SKM-1 (cell line): Measurements from ENCODE around the gene LYZ.
"Not testable (repeated sequence)": the region's sequence is repeated elsewhere in the genome, so short reads cannot be mapped to it uniquely, and the experiment has no call there.

Source experiments
- DNase-seq: peaks from one replicate; lab custom pipeline; 2025; ENCODE audit not compliant: unreplicated experiment; lab: John Stamatoyannopoulos, UW

LYZ gene

DNA sequence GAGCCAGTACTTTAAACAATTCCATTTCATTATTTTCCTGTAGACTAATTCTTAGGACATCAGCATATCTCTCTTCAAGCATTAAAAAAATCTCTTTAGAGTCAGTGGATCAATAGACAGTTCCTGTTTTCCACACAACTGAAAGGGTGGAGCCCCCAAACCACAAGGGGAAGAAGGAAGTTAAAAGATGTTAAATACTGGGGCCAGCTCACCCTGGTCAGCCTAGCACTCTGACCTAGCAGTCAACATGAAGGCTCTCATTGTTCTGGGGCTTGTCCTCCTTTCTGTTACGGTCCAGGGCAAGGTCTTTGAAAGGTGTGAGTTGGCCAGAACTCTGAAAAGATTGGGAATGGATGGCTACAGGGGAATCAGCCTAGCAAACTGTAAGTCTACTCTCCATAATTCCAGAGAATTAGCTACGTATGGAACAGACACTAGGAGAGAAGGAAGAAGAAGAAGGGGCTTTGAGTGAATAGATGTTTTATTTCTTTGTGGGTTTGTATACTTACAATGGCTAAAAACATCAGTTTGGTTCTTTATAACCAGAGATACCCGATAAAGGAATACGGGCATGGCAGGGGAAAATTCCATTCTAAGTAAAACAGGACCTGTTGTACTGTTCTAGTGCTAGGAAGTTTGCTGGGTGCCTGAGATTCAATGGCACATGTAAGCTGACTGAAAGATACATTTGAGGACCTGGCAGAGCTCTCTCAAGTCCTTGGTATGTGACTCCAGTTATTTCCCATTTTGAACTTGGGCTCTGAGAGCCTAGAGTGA lies at the start of gene LYZ:
LYZ (plus strand) TSS at position 220 of the 777 bp plus-strand sequence; CDS start at position 248, 28 bp downstream.
- DNase-seq = peak; percentile 67

DNA sequence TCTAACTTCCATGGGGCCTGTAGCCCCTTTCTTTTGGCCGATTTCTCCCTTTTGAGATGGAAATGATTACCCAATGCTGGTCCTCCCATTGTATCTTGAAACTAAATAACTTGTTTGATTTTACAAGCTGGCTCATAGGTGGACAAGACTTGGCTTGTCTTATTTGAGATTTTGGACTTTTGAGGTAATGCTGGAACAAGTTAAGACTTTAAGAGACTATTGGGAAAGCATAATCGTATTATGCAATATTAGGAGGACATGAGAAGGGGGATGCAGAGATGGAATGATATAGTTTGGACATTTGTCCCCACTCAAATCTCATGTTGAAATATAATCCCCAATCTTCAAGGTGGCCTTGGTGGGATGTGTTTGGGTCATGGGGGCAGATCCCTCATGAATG lies 49.2 kb upstream of the LYZ start:
- no peak for DNase-seq

DNA sequence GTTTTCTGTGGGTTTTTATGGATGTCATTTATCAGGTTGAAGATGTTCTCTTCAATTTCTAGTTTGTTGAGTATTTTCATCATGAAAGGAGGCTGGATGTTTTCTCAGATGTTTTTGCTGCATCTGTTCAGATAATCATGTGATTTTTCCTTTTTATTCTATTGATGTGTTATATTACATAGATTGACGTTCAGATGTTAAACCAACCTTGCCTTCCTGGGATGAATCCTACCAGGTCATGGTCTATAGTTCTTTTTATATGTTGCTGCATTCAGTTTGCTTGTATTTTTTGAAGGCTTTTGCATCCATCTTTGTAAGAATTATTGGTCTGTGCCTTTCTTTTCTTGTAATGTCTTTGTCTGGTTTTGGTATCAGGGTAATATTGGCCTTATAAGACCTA lies 43.9 kb upstream of the LYZ start:
- no peak for DNase-seq

DNA sequence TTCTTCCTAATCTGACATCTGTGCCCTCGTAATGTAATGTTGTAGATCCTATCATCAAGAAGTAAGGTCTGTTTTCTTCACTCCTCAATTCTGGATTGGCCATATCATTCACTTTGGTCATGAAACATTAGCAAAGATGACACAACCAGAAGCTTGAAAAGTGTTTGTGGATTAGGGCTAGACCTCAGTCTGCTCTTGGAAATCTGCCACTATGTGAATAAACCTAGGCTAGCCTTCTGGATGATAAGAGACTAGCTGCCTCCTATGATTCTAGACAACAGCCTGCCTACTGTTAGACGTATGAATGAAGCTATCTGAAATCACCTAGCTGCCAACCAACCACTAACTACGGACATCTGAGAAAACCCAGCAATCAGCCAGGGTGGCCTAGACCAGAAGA lies 38.7 kb upstream of the LYZ start:
- no peak for DNase-seq

DNA sequence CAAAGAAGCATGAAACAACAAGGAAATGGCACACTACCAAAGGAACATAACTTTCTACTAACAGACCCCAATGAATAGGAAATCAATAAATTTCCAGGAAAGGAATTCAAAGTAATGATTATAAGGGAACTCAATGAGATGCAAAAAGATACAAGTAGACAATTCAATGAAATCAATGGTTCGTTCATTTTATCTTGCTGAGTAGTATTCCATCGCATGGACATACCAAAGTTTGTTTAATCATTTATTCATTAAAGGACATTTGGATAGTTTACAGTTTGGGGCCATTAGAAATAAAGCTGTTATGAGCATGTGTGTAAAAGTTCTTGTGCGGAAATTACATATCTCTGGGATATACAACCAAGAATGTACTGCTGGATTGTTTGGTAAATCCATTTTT lies 35.0 kb upstream of the LYZ start:
- no peak for DNase-seq

DNA sequence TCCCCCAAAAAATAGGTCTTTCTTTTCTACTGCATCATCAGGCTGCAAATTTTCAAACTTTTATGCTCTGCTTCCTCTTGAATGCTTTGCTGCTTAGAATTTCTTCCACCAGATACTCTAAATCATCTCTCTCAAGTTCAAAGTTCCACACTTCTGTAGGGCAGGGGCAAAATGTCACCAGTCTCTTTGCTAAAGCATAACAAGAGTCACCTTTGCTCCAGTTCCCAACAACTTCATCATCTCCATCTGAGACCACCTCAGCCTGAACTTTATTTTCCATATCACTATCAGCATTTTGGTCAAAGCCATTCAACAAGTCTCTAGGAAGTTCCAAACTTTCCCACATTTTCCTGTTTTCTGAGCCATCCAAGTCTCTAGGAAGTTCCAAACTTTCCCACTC lies 31.4 kb upstream of the LYZ start:
- not testable (repeated sequence) for DNase-seq

DNA sequence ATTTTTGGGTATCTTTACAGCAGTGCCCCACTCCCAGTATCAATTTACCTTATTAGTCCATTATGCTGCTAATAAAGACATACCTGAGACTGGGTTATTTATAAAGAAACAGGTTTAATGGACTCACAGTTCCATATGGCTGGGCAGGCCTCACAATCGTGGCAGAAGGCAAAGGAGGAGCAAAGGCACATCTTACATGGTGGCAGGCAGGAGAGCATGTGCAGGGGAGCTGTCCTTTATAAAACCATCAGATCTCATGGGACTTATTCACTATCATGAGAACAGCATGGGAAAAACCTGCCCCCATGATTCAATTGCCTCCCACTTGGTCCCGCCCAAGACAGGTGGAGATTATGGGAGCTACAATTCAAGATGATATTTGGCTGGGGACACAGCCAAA lies 30.9 kb upstream of the LYZ start:
- not testable (repeated sequence) for DNase-seq

DNA sequence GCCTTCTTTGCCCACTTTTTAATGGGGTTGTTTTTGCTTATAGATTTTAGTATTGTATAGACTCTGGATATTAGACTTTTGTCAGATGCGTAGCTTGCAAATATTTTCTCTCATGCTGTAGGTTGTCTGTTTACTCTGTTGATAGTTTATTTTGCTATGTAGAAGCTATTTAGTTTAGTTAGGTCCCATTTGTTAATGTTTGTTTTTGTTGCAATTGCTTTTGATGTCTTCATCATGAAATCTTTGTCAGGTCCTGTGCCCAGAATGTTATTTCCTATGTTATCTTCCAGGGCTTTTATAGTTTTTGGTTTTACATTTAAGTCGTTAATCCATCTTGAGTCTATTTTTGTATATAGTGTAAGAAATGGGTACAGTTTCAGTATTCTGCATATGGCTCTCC lies 30.0 kb upstream of the LYZ start:
- no peak for DNase-seq

DNA sequence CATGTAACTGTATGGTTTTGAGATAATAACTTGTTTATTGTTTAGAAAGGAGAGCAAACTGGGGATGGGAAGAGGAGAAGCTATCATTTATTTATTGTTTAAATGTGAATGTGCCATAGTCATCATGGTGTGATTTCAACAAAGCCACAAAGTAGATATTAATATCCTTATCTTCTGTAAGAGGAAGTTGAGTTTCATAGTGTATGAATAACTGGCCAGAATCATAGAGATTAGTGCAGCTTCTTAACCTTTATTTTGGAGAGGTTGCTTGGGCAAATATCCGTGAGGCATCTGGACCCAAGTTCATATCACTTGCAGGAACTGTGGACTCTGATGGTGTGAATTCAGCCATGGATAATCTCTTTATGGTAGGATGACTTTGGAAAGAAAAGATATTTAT lies 26.8 kb upstream of the LYZ start:
- DNase-seq = no peak

DNA sequence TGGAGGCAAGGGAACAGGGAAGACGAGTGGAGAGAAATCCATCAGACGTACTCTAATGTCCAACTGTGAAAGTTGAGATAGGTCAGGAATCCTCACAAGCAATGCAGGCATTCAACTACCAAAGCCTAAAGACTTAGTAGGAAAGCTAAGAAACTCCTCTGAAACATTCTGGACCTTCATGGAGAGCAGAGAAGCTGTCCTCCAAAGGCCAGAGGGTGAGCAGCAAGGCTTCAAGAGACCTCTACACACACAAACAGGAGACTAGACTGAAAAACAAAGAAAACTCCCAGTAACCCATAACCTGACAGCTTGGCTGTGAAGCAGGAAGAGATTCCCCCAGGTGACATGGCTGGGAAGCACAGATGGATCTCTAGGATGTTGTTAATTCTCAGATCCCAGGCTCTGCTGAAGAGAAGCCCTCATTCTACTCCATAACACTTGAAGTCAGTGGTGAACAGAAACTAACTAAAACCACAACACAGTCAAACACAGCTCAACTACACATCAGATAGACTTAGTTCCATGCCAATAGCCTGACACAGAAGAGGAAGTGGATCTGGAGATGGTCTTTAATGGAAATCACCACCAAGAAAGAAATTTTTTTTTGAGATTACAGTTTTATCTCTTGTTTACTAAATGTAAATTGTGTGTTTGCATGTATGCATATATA lies 23.2 kb upstream of the LYZ start:
- no peak for DNase-seq

DNA sequence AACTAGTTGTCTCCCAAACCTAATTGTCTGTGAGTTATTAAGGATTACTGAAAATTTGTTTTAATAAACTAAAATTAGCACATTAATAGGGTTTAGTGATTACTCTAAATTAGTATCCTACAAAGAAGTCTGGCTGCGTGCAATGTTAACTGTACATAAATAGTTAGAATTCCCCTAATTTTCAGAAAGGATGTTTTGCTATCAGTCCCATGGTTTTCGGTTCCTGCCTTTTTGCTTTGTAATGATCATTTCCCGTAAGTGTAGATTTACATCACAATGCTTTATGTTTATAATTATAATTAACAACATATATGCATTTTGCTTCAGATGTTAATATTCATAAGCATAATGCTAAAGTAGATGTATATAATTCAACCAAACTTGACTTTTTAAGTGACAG lies 19.8 kb upstream of the LYZ start:
- DNase-seq = no peak

DNA sequence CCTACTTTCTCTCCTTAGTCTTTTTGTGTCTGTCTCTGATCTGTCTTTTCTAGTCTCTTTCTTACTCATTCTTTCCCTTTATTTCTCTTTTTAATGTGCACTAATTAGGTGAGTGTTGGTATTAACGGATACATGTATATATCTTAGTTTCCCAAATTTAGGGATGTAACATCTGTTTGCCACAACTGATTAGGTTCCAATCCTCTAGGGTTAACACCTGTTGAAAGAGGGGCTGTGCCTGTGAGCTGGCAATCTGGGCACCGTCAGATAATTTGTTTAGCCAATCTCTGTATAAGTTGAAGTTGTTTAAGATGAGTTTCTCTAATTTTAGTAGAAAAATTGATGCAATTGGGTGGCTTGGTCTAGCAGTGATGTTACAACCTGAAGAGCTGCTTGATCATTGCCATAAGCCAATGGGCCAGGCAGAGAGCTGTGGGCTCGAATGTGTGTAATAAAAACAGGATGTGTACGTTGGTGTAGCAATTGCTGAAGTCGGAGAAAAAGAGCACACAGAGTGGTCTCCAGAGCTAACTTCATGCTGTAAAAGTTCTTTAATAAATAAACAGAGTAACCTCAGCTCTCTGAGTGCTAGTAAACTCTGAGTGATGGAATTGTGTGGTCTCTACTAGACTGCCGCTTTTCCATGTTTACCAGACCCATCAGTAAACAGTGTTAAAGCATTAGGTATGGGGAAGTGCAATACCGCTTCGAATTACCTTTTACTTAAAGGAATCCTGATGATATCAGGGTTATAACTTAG lies 18.3 kb upstream of the LYZ start:
- DNase-seq = no peak

DNA sequence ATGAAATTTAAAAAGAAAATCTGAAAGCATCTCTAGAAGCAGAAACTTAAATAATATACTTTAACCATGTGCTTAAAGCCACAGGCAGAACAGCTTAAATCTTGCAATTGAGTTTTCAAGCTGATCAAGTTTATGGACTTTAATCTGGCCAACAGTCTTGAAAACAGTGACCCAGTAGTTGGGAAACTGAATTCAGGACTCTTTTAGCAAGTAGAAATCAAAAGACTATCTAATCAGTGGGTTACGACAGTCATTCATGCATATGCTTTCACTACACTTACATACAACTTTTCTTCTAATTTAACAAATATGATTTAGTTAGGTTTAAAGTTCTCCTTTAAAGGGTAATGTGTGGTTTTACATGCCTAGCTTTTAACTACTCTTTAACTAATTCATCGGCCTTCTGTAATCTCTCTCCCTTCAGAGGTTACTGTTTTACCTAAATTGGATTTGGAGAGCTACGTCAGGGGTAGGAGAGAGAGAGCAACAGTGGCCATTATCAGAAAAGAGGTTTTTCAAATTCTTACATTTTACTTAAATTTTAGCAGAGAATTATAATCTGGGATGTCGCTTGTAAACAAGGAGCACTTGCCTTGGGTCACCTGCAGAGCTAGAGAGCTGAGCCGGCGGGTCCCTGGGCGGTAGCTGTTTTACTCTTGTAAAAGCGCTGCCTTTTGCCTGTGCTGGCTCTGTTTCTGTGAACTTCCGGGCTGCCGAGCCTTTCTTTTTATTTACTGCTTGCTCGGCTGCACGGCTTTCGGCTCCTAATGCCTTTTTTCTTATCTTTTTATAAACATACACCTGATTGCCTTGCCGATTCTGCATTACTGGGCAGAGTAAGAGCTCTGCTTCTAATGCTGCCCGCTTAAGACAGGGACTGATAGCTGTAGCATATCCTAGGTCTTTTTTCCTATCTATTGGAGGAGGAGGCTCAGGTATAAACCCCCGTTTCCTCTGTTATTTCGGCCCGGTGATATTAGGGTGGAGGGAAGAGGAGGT lies 17.4 kb upstream of the LYZ start:
- no peak for DNase-seq

DNA sequence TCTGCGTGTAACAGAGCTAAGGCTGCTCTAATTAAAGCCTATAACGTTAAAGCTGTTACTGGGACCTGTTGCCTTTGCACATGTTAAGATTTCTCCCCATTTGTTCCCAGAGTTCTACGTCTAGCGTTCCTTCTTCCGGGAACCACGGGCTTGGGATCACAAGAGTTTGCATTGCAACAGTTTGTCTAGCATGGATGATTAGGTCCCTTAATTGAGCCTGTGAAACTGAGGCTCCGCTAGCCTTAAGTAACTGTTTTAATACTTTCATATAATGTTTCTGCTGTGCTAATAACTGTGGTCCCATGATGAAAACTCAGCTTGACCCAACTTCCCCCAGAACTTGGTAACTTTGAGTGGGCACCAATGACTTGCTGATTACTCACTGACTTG lies 16.7 kb upstream of the LYZ start:
- no peak for DNase-seq

DNA sequence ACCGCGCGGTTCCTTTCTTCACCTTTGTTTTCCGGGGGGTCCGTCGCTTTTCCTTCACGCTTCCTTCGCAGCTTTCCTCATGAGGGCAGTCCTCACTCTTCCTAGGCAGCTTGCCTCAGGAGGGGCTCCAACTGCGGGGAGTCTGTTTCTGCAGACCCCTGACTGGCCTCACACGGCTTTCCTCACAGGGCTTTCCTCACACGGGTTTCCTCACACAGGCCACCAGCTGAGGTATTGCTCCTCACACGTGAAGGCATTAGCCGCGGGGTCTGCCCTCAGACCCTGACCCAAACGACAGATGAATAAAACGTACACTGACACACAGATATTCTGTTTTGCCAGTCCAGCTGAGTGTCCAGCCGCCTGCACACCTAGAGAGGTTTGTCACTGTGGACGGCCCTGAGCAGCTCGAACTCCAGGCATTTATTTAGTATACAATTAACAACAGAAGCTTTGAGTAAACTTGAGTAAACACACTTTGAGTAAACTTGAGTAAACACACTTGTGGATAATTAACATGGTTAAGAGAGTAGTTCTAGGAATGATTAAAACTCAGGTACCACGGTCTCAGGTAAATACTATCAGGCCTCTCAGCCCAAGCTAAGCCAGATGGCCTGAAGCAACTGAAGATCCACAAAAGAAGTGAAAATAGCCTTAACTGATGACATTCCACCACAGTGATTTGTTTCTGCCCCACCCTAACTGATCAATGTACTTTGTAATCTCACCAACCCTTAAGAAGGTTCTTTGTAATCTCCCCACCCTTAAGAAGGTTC lies 16.1 kb upstream of the LYZ start:
- DNase-seq = no peak

DNA sequence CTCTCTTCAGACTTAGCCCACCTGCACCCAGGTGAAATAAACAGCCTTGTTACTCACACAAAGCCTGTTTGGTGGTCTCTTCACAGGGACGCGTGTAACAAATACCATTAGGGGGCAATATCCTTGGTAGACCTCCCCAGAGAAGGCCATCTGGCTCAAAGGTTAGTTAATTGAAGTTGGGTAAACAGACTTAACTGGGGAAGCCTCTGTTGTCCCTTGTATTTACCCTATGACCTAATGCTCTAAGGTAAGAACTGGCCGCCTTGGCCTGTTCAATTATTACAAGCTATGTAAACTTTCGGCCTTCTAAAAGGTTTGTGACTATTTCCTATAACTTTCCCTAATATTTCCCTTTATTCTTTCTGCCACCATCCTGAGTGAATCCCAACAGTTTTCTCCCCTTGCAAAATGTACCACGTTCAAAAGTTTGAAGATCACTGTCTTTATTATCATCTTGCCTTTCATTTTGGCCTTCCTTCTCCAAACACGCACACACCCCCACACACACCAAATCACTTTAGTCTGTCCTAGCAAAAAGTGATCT lies 15.3 kb upstream of the LYZ start:
- DNase-seq = no peak

DNA sequence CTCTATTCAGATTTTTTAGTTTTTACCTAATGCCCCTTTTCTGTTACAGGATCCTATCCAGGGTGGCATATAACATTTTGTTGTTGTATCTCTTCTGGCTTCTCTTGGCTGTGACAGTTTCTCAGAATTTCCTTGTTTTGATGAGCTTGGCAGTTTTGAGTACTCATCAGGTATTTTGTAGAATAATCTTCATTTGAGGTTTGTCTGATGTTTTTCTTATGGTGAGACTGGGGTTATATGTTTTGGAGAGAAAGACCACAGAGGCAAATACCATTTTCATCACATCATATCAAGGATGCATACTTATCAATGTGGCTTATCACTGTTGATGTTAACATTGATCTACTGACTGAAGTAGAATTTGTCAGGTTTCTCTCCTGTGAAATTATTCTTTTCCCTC lies 14.0 kb upstream of the LYZ start:
- DNase-seq = no peak

DNA sequence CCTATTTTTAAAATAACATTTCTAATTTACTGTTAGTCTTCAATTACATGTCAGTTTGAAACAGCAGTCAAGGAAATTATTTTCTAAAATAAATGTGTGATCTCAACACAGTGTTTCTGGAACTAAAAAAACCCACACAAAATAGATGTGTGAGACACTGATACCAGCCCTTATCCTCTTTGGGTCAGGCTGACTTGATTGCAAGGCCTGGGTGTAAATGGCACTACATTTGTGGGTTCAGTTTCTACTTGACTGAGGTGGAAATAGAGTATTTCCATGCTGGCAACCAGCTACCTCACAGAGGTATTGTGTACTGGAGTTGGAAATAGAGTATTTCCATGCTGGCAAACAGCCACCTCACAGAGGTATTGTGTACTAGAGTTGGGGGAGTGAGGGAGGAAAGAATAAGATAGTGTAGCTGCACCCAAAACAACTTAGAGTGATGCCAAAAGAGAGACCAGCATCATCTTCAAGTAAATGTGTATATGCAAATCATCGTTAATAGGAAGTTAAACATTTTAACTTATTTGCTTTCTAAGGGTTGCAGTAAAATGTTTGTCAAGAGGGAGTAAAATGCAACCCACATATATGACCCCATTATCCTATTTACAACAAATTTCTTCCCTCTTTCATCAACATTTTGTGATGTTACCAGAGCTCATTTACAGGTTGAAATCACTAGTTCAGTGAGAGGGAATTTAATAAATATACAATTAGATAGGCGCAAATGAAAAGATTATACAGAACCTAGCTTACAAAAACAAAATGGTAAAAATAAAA lies 10.7 kb upstream of the LYZ start:
- no peak for DNase-seq
